ENCODE measurements around the gene SH2D5.

DNA sequence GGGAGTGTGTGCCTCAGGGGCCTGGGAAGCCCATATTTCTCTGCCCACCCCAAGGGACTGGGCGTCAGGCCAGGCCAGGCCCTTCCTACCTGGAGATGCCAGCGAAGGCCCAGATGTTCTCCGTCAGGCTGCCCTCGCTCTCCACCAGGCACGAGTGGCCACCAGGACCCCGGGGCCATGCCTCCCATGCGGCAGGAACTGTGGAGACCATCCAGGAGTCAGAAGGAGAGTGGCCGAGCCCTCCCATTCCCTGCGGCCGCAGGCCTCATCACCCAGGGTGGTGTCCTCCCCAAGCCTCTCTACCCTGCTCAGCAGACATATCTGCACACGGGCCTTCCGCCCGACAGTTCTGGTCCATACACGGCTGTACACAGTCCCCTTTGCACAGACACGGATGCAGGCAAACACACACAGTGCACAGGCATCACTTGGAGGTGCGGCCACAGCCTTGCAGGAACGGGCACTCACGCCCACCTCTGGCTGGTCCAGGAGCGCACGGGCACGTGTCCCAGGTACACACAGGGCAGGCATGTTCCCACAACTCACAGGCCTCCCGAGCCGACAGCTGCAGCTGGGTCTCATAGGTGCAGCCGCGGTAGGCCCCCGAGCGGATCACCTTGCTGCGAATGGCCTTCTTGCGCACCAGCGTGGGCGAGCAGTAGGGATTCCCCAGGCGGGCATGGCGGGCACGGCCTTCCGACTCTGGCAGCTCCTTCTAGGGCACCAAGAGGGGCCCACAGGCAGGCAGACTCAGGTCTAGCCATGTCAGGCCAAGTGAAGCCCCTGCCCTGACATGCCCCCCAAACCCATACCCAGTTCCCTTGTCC is 8.8 kb downstream of the SH2D5 start:
- TF ChIP-seq RARB (CRISPR knock-in tag; IDR thresholded peaks at IDR 0.05) (no peak), ARNTL (CRISPR knock-in tag; IDR thresholded peaks at IDR 0.05; ENCODE audit: borderline replicate concordance, low read depth) (no peak), ZFP3 (CRISPR knock-in tag; IDR thresholded peaks at IDR 0.05) (no peak), ISL1 (CRISPR knock-in tag; IDR thresholded peaks at IDR 0.05) (no peak), CSDC2 (CRISPR knock-in tag; IDR thresholded peaks at IDR 0.05) (no peak), ZNF70 (CRISPR knock-in tag; IDR thresholded peaks at IDR 0.05) (no peak), ZNF8 (CRISPR knock-in tag; IDR thresholded peaks at IDR 0.05) (no peak)
- TF ChIP-seq, protein P1, sequence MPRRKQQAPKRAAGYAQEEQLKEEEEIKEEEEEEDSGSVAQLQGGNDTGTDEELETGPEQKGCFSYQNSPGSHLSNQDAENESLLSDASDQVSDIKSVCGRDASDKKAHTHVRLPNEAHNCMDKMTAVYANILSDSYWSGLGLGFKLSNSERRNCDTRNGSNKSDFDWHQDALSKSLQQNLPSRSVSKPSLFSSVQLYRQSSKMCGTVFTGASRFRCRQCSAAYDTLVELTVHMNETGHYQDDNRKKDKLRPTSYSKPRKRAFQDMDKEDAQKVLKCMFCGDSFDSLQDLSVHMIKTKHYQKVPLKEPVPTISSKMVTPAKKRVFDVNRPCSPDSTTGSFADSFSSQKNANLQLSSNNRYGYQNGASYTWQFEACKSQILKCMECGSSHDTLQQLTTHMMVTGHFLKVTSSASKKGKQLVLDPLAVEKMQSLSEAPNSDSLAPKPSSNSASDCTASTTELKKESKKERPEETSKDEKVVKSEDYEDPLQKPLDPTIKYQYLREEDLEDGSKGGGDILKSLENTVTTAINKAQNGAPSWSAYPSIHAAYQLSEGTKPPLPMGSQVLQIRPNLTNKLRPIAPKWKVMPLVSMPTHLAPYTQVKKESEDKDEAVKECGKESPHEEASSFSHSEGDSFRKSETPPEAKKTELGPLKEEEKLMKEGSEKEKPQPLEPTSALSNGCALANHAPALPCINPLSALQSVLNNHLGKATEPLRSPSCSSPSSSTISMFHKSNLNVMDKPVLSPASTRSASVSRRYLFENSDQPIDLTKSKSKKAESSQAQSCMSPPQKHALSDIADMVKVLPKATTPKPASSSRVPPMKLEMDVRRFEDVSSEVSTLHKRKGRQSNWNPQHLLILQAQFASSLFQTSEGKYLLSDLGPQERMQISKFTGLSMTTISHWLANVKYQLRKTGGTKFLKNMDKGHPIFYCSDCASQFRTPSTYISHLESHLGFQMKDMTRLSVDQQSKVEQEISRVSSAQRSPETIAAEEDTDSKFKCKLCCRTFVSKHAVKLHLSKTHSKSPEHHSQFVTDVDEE (CRISPR knock-in tag; IDR thresholded peaks at IDR 0.05) = no peak
- TF ChIP-seq, protein P2, sequence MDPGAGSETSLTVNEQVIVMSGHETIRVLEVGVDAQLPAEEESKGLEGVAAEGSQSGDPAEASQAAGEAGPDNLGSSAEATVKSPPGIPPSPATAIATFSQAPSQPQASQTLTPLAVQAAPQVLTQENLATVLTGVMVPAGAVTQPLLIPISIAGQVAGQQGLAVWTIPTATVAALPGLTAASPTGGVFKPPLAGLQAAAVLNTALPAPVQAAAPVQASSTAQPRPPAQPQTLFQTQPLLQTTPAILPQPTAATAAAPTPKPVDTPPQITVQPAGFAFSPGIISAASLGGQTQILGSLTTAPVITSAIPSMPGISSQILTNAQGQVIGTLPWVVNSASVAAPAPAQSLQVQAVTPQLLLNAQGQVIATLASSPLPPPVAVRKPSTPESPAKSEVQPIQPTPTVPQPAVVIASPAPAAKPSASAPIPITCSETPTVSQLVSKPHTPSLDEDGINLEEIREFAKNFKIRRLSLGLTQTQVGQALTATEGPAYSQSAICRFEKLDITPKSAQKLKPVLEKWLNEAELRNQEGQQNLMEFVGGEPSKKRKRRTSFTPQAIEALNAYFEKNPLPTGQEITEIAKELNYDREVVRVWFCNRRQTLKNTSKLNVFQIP (CRISPR knock-in tag; IDR thresholded peaks at IDR 0.05; ENCODE audit: borderline replicate concordance, low read depth) = no peak
- TF ChIP-seq, protein P3, sequence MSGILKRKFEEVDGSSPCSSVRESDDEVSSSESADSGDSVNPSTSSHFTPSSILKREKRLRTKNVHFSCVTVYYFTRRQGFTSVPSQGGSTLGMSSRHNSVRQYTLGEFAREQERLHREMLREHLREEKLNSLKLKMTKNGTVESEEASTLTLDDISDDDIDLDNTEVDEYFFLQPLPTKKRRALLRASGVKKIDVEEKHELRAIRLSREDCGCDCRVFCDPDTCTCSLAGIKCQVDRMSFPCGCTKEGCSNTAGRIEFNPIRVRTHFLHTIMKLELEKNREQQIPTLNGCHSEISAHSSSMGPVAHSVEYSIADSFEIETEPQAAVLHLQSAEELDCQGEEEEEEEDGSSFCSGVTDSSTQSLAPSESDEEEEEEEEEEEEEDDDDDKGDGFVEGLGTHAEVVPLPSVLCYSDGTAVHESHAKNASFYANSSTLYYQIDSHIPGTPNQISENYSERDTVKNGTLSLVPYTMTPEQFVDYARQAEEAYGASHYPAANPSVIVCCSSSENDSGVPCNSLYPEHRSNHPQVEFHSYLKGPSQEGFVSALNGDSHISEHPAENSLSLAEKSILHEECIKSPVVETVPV (CRISPR knock-in tag; IDR thresholded peaks at IDR 0.05) = no peak
- TF ChIP-seq, protein P4, sequence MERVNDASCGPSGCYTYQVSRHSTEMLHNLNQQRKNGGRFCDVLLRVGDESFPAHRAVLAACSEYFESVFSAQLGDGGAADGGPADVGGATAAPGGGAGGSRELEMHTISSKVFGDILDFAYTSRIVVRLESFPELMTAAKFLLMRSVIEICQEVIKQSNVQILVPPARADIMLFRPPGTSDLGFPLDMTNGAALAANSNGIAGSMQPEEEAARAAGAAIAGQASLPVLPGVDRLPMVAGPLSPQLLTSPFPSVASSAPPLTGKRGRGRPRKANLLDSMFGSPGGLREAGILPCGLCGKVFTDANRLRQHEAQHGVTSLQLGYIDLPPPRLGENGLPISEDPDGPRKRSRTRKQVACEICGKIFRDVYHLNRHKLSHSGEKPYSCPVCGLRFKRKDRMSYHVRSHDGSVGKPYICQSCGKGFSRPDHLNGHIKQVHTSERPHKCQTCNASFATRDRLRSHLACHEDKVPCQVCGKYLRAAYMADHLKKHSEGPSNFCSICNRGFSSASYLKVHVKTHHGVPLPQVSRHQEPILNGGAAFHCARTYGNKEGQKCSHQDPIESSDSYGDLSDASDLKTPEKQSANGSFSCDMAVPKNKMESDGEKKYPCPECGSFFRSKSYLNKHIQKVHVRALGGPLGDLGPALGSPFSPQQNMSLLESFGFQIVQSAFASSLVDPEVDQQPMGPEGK (CRISPR knock-in tag; IDR thresholded peaks at IDR 0.05; ENCODE audit: borderline replicate concordance) = no peak
- TF ChIP-seq, protein P5, sequence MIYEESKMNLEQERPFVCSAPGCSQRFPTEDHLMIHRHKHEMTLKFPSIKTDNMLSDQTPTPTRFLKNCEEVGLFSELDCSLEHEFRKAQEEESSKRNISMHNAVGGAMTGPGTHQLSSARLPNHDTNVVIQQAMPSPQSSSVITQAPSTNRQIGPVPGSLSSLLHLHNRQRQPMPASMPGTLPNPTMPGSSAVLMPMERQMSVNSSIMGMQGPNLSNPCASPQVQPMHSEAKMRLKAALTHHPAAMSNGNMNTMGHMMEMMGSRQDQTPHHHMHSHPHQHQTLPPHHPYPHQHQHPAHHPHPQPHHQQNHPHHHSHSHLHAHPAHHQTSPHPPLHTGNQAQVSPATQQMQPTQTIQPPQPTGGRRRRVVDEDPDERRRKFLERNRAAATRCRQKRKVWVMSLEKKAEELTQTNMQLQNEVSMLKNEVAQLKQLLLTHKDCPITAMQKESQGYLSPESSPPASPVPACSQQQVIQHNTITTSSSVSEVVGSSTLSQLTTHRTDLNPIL (CRISPR knock-in tag; IDR thresholded peaks at IDR 0.05; ENCODE audit: low read depth) = no peak
